Testis (tissue), 3 donors: Measurements from ENCODE around the gene WDFY2. TPM values are rescaled to one million over a fixed set of nuclear protein-coding genes. Genes with fewer than 3 reads are reported as not detected.

Experiments used
- DNase-seq: peaks from one replicate; pipeline ENCODE4 v3.0.0-alpha.2; 2019
- H3K27ac ChIP-seq, 2 donors: fragments of 200-600 bp; sonication (generic); one replicate each; pipeline ENCODE4 v1.5.1; 2019
- H3K27me3 ChIP-seq: fragments of 200-600 bp; sonication (generic); one replicate; pipeline ENCODE4 v1.5.1; 2019
- H3K36me3 ChIP-seq: fragments of 200-600 bp; sonication (generic); one replicate; pipeline ENCODE4 v1.5.1; 2017; ENCODE audit warnings: low read depth; ENCODE audit errors: missing control alignments
- H3K4me1 ChIP-seq: fragments of 200-600 bp; sonication (generic); one replicate; pipeline ENCODE4 v1.5.1; 2019
- H3K4me3 ChIP-seq, 2 donors: fragments of 200-600 bp; sonication (generic); one replicate each; pipeline ENCODE4 v1.5.1; 2017 to 2019
- H3K9me3 ChIP-seq: fragments of 200-600 bp; sonication (generic); one replicate; pipeline ENCODE4 v1.5.1; 2017
- POLR2A ChIP-seq: fragments of 450-650 bp; IDR thresholded peaks from one replicate; pipeline ENCODE4 v1.6.1; 2017; ENCODE audit warnings: antibody characterized with exemption, mild to moderate bottlenecking, moderate library complexity
- WGBS, 2 donors: methylation state at CpG; one replicate each; pipeline ENCODE4 v1.1.5; 2018; 5-methylcytosine and 5-hydroxymethylcytosine counted together
- intact Hi-C: fragments of 100-400 bp; cut with DNase I; formaldehyde crosslinking; loops from one replicate; pipeline ENCODE4 v1.15.1; 2023; ENCODE audit warnings: low total_unique reads
- polyA plus RNA-seq: library from polyadenylated mRNA; stranded (reverse); fragments of 350-450 nt; fragmentation: Illumina TruSeq; extraction: RNeasy Lipid Tissue Mini Kit (QIAGEN cat#74804); gene quantifications from one replicate; pipeline ENCODE4 v1.2.3, GENCODE V29; 2014; ENCODE audit warnings: low read depth, low replicate concordance; ENCODE audit not compliant: insufficient read depth
- total RNA-seq, 2 donors: library from RNA; depleted of rRNA; stranded (reverse); fragments of >200 nt; gene quantifications; one replicate each; pipeline ENCODE4 v1.2.3, GENCODE V29; 2016
- TF ChIP-seq, protein P1 (sequence below), 3 experiments: fragments of 450-650 bp in 2 of 3; fragments of 200-600 bp in 1 of 3; sonication (generic) in 1 of 3; IDR thresholded peaks; one replicate each; pipeline ENCODE4 v1.5.1; 2016 to 2019; ENCODE audit warnings: antibody characterized with exemption in 3 of 3, mild to moderate bottlenecking in 2 of 3, moderate library complexity in 1 of 3

The WDFY2 gene
- total and polyA plus RNA-seq, 3 donors from 2014 or later, result 17.1 to 45.8 (median 36.1) TPM

- no peak for TF ChIP-seq POLR2A
- TF ChIP-seq, protein P1, sequence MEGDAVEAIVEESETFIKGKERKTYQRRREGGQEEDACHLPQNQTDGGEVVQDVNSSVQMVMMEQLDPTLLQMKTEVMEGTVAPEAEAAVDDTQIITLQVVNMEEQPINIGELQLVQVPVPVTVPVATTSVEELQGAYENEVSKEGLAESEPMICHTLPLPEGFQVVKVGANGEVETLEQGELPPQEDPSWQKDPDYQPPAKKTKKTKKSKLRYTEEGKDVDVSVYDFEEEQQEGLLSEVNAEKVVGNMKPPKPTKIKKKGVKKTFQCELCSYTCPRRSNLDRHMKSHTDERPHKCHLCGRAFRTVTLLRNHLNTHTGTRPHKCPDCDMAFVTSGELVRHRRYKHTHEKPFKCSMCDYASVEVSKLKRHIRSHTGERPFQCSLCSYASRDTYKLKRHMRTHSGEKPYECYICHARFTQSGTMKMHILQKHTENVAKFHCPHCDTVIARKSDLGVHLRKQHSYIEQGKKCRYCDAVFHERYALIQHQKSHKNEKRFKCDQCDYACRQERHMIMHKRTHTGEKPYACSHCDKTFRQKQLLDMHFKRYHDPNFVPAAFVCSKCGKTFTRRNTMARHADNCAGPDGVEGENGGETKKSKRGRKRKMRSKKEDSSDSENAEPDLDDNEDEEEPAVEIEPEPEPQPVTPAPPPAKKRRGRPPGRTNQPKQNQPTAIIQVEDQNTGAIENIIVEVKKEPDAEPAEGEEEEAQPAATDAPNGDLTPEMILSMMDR (IDR thresholded peaks at IDR 0.05), result no peak
- peak overlapping the region; percentile 92 to 93 for H3K27ac ChIP-seq
- intact Hi-C loops, result no loop called here
Observed at GRCh38 chr13:51771418-51772104, 187.3 kb downstream of the WDFY2 start.

DNA sequence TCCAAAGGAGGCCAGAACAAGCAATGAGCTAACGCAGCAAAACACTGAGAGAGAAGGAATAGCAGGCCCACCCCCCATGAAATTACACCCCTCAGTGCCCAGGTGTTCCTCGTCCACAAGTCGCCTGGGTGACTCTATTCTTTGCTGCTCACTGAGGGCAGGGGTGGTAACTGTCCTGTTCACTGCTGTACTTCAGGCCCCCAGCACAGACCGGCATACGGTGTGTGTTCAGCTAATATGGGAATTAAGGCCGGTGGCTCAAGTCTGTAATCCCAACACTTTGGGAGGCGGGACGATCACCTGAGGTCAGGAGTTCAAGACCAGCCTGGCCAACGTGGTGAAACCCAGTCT lies 187.8 kb downstream of the WDFY2 start:
- DNase-seq, result no peak
- TF ChIP-seq, protein P1 (IDR thresholded peaks at IDR 0.05), result no peak
- no peak for TF ChIP-seq POLR2A
- WGBS, 2 donors, result 88 to 92% methylated on average over 9 of the region's 9 CpGs
- peaks cover 28% of the 10 kb centered on the region for H3K4me1 ChIP-seq
- no peak overlapping the region for H3K4me3 ChIP-seq
- no peaks in the 10 kb centered on the region for H3K9me3 ChIP-seq
- no peaks in the 10 kb centered on the region for H3K36me3 ChIP-seq
- intact Hi-C loops, result no loop called here
- H3K27me3 ChIP-seq, result no peaks in the 10 kb centered on the region
- peak overlapping the region in 1 of 2 donors; percentile 92 for H3K27ac ChIP-seq

More at GRCh38 chr13:51771418-51772104, 187.3 kb downstream of the WDFY2 start:
- H3K4me1 ChIP-seq, result peaks cover 28% of the 10 kb centered on the region
- WGBS, 2 donors, result 94 to 95% methylated on average over 11 to 17 of the region's 17 CpGs
- no peak for DNase-seq
- H3K36me3 ChIP-seq, result no peaks in the 10 kb centered on the region
- H3K9me3 ChIP-seq, result no peaks in the 10 kb centered on the region
- no peak overlapping the region for H3K4me3 ChIP-seq
- no peaks in the 10 kb centered on the region for H3K27me3 ChIP-seq

DNA sequence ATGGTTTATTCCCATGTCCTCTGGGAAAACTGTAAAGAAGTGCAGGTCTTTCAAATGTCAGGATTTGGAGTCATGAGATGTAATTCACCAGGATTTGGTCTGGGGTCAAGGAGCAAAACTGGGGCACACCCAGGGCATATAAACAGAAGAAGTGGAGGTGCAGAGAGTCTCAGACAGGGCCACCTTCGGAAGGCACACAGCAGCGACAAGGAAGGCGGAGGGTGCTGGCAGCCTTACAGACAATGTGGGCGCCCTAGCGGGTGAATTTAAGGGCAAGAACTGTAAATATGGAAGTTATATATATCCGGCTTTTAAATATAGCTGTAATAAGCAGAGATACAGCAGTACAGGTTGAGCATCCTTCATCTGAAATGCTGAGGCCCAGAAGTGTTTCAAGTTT lies 188.5 kb downstream of the WDFY2 start:
- H3K4me3 ChIP-seq, result no peak overlapping the region
- no peaks in the 10 kb centered on the region for H3K27me3 ChIP-seq
- no peak overlapping the region for H3K27ac ChIP-seq
- peaks cover 28% of the 10 kb centered on the region for H3K4me1 ChIP-seq
- no peak for DNase-seq
- no peaks in the 10 kb centered on the region for H3K36me3 ChIP-seq
- no peak for TF ChIP-seq POLR2A
- TF ChIP-seq, protein P1 (IDR thresholded peaks at IDR 0.05), result no peak
- intact Hi-C loops, result no loop called here
- H3K9me3 ChIP-seq, result no peaks in the 10 kb centered on the region
- WGBS, 2 donors, result 91 to 93% methylated on average over 6 of the region's 6 CpGs

DNA sequence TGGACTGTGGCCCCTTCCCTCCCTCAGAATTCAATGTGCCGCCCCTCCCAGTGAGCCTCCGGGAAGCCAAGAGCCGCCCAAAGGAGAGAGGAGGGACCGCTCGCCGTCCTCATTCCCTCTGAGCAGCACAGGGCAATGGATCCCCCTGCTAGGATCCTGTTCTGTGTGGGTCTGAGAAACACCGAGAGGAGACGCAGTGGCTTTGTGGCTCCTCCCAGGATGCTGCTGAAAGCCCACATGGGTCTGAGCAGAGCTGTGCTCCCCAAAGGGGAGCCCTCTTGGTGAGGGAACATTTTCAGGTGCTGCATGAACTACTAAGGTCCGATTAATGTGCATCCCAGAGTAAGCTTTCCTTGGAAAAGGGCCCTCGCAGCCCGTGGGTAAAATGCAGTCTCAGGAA lies 189.3 kb downstream of the WDFY2 start:
- intact Hi-C loops, result no loop called here
- TF ChIP-seq, protein P1 (IDR thresholded peaks at IDR 0.05), result no peak
- TF ChIP-seq POLR2A, result no peak
- Histone ChIP-seq H3K4me3 (no peak overlapping the region), H3K9me3 (no peaks in the 10 kb centered on the region), H3K36me3 (no peaks in the 10 kb centered on the region), H3K27ac (no peak overlapping the region), H3K27me3 (no peaks in the 10 kb centered on the region), H3K4me1 (peaks cover 25% of the 10 kb centered on the region)
- 81 to 93% methylated on average over 10 to 11 of the region's 11 CpGs for WGBS, 2 donors
- DNase-seq, result no peak

DNA sequence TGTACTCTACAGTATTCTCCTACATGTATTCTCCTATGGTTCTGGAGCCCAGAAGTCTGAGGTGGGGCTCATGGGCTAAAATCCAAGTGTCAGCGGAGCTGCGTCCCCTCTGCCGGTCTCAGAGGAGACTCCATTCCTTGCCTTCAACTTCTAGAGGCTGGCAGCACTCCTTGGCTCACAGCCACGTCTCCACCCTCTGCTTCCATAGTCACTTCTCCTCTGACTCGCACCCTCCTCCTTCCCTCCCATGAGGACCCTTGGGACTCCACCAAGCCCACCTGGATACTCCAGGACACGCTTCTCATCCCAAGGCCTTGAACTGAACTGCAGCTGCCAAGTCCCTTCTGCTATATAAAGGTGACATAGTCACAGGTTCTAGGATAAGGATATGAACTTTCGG lies 191.9 kb downstream of the WDFY2 start:
- Histone ChIP-seq H3K27me3 (no peaks in the 10 kb centered on the region), H3K4me1 (no peaks in the 10 kb centered on the region), H3K27ac (no peak overlapping the region), H3K36me3 (no peaks in the 10 kb centered on the region), H3K4me3 (no peak overlapping the region), H3K9me3 (no peaks in the 10 kb centered on the region)
- DNase-seq, result no peak
- WGBS, 2 donors, result 90 to 95% methylated on average over 7 of the region's 7 CpGs
- intact Hi-C loops, result no loop called here
- no peak for TF ChIP-seq POLR2A
- TF ChIP-seq, protein P1 (IDR thresholded peaks at IDR 0.05), result no peak
